H54 (cell line): Measurements from ENCODE around the gene ASXL2.
"Not testable (repeated sequence)": the region's sequence is repeated elsewhere in the genome, so short reads cannot be mapped to it uniquely, and the experiment has no call there.

Experiments
- DNase-seq: peaks from one replicate; pipeline ENCODE4 v3.0.0; 2011; ENCODE audit warnings: low spot score, mixed read lengths; ENCODE audit not compliant: insufficient read length
- FAIRE-seq: peaks from 3 replicates; lab custom pipeline; 2011; peaks lifted over from hg19 to GRCh38; lab: Jason Lieb, UNC
- POLR2A ChIP-seq: IDR thresholded peaks from 2 replicates; pipeline ENCODE4 v1.6.1; 2011; ENCODE audit warnings: low read depth, mild to moderate bottlenecking, low read length

The ASXL2 gene

DNA sequence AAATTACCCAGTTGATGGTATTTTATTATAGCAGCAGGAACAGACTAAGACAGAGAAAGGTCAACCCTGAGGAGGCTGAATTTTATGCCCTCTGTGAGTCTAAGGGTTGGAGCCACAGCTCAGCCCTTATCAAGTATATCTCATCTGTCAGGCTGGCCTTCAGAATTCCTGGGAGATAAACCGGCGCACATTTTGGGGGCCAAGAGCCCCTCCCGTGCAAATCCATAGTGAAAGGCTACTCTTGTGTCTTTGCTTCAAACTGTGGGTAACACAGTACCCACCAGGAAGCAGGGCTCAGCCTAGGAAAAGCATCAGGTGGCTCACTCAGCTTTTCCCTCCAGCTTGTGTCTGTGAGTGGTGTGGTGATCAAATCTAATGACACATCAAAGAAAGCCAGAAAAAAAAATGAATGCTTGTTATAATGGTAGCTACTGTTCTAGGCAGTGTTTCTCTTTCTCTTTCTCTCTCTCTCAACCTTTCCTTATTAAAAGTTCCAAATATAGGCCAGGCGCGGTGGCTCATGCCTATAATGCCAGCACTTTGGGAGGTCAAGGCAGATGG is 25.0 kb upstream of the ASXL2 start:
- no peak for TF ChIP-seq POLR2A
- DNase-seq, result no peak
- FAIRE-seq, result no peak

DNA sequence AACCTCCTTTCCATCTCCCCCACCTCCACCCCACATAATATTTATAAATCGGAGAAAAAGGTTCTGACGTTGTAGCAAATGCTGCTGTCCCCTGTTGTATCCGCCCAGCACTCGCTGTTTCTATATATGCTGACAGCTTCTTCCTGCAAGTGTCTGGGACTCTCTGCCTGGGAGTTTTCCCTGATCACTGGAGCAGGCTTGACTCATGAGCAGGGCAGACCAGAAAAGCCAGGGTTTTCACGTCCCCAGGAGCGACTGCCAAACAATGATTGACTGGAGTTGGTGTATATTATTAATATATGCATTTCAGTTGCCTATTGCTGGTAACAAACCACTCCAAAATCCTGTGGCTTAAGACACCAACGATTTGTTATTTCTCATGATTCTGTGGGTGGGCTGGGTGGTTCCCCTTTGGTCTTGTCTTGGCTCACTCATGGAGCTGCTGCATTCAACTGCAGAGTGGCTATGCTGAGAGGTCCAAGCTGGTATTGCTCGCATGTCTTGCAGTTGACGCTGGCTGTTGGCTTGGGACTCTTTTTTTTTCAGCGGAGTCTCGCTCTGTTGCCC is 21.2 kb upstream of the ASXL2 start:
- DNase-seq, result no peak
- FAIRE-seq, result no peak
- no peak for TF ChIP-seq POLR2A

DNA sequence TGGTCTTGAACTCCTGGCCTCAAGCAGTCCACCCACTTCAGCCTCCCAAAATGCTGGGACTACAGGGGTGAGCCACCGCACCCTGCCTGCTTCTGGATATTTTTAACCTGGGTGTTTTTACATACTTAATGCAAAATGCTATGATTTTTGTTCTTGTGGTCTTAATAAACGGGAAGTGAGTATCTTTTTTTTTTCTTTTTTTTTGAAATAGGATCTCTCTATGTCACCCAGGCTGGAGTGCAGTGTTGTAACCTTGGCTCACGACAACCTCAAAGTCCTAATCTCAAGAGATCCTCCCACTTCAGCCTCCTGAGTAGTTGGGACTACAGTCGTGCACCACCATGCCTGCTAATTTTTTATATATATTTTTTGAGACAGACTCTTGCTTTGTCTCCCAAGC is 19.2 kb upstream of the ASXL2 start:
- no peak for DNase-seq
- no peak for TF ChIP-seq POLR2A
- FAIRE-seq, result no peak

DNA sequence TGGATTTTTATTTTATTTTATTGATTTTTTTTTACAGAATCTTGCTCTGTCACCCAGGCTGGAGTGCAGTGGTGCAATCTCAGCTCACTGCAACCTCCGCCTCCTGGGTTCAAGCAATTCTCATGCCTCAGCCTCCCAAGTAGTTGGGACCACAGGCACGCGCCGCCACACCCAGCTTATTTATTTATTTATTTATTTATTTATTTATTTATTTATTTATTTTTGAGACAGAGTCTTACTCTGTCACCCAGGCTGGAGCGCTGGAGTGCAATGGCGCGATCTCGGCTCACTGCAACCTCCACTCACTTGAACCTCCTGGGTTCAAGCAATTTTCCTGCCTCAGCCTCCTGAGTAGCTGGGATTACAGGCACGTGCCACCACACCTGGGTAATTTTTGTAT is 18.0 kb upstream of the ASXL2 start:
- DNase-seq, FAIRE-seq: not testable (repeated sequence)

DNA sequence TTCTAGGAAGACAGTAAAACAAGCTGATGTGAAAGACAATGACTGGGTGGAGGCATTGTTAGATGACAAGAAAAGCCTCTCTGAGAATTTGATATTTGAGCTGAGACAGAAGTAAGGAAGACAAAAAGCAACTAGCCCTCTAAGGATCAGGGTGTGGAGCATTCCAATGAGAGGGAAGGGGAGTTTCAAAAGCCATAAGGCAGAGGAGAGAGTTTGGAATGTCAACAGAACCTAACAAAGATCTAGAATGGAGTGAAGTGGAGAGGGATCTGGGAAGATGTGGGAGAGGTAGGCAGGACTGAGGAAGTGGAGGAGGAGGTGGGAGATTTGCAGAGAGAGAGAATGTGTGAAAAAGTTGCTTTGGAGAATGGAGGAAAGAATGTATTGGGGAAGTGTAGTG is 17.3 kb upstream of the ASXL2 start:
- no peak for TF ChIP-seq POLR2A
- DNase-seq (no peak), FAIRE-seq (no peak)

DNA sequence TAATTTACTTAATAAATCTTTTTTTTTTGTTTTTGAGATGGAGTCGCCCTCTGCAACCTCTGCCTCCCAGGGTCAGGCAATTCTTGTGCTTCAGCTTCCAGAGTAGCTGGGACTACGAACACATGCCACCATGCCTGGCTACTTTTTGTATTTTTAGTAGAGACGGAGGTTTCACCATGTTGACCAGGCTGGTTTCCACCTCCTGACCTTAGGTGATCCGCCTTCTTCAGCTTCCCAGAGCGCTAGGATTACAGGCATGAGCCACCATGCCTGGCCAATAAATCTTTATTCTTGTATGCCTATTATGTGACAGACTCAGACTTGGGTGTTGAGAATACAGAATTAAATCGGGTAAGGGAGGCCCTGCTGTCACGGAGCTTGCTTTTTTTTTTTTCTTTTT is 16.7 kb upstream of the ASXL2 start:
- FAIRE-seq (no peak), DNase-seq (no peak)
- TF ChIP-seq POLR2A, result no peak

DNA sequence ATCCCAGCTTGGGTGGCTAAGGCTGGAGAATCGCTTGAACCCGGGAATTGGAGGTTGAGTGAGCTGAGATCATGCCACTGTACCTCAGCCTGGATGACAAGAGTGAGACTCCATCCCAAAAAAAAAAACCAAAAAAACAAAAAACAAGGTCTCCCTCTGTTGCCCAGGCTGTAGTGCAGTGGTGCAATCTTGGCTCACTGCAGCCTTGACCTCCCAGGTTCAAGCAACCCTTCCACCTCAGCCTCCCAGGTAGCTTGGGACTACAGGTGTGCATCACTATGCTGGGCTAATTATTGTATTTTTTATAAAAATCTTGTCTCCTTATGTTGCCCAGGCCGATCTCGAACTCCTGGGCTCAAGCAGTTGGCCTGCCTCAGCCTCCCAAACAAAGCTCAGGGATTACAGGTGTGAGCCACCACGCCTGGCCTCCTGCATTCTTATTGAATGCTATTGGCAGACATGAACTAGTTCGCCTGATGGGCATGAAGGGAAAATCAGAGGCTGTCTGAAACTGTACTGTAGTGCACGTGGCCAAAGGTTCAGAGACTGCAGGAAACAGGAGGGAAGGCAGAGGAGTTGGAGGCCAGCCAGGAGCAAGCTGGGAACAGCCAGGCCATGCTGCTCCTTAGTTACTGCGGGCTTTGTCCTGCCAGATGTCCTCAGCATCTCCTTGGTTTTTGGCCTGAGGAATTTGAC is 16.0 kb upstream of the ASXL2 start:
- FAIRE-seq (no peak), DNase-seq (no peak)
- TF ChIP-seq POLR2A, result no peak

DNA sequence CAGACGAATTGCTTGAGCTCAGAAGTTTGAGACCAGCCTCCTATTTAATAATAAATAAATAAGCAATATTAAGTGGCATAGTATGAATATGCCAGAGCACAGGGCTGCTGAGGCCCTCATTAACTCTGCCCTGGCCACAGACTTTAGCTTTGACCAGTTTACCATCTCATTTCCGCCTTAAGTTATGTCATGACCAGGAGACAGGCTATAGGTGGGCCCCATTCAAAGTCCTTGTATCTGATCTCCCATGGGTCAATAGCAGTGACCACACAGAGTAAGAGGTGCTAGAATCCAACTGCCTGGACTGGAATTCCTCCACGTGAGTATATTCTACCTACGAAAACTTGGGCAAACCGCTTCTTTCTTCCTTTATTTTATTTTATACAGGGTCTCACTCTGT is 13.4 kb upstream of the ASXL2 start:
- DNase-seq (no peak), FAIRE-seq (no peak)
- TF ChIP-seq POLR2A, result no peak

DNA sequence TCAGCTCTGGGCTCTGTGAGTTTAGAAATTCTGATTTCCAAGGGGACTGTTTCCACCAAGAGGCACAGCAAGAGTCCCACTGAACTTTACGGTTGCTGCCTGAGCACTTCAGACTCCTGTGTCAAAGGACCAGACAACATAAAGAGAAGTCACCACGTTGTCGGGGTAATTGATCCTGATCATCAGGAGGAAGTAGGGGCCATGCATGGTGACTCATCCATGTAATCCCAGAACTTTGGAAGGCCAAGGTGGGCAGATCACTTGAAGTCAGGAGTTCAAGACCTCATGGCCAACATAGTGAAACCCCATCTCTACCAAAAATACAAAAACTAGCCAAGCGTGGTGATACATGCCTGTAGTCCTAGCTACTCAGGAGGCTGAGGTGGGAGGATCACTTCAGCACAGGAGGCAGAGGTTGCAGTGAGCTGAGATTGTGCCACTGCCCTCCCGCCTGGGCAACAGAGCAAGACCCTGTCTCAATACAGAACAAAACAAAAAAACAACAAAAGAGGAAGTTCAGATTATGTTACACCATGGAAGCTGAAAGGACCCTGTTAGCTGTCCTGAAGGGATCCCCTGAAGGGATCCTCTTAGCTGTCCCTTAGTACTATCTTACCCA is 9.4 kb upstream of the ASXL2 start:
- no peak for TF ChIP-seq POLR2A
- FAIRE-seq, result no peak
- DNase-seq, result no peak

DNA sequence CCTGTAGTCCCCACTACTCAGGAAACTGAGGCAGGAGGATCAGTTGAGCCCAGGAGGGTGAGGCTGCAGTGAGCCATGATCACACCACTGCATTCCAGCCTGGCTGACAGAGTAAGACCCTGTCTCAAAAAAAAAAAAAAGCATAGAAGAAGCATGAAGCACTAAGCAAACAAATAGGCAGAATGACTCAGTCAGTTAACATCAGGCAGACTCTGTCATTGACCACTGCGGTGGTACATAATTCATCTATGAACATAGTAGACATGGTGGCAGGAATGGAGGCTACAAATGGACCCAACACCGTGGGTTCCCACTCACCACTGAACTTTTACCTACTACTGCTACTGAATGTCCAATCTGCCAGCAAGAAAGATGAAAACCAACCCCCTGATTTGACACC is 7.6 kb upstream of the ASXL2 start:
- DNase-seq (peak; percentile 42), FAIRE-seq (peak; percentile 95)
- no peak for TF ChIP-seq POLR2A

DNA sequence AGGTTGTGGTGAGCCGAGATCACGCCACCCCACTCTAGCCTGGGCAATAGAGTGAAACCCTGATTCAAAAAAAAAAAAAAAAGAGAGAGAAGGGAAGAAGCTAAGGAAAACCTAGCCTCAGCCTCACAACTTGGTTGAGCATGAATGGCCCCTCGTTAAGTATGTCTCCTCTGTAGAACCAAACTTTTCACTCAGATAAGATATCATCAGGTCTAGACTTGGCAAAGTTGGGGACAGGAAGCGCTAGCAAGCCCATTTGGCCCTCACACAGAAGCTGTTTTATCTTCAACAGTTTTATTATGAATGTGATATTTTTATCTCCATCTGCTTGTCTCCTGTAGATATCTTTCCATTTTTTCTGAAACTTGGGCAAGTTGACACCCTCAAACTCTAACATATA is 3.5 kb upstream of the ASXL2 start:
- DNase-seq, result no peak
- no peak for FAIRE-seq
- TF ChIP-seq POLR2A, result no peak

DNA sequence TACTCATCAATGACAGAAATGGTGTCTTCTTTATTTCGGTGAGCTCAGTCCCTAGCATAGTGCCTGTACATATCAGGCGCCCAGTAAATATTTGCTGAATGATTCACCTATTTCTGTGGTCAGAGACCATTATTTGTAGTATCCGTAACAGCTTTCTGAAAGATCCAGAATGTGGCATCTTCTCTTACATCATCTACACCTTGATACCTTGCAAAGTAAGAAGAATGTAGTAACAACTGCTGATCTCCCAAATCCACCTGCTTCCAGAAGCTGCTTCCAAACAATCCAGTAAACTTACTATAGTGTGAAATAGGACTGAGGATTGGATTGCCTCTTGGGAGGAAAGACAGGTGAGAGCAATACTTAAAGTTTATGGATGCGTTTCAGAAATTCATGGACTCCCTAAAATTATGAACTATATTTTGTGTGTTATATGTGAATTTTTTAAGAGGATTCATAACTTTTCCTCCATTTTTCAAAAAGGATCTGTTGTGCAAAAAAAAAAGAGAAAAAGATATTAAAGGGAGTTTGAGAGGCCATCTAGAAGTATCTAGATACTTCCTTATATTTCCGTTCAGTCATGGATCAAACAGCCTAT is 945 bp upstream of the ASXL2 start:
- DNase-seq (no peak), FAIRE-seq (no peak)
- TF ChIP-seq POLR2A, result no peak

DNA sequence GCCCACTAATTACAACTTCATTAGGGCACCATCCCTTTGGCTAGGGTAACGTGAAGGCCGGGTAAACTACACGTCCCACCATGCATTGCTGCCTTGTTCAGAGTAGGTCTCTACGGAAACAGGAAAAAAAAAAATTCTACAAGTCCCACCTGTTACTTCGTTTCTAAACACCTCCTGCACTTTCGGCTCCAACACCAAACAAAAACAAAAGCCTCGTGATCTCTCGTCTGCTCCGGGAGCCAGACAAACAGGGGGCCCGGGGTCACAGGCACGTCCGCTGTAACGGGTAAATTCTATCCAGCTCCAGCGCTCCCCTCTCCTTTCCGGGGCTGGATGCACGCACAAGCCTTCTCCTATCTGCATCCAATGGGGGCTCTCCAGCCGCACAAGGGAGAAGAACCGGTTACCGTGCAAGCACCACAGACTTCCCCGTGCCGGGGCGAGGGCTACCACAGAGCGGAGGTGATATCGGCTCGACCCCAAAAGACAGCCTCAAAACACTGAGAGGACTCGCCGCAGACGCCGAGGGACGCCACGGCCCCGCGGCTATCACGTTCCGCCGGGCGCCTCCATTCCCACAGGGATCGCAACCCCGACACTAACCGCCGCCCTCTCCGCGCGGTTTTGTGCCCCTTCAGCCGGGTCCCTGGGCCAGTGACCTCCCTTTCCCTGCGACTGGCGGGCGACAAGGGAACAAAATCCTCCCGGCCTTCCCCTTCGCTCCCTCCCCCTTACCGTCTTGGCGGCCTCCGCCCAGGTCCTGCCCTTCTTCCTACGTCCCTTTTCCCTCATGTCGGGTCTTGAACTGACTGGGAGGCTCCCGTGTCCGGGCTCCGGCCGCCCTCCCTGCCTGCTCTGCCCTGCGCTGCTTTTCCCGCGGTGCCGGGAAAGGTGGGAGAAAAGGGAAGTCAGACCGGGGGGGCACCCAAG is 591 bp downstream of the ASXL2 start:
- DNase-seq (peak; percentile 33), FAIRE-seq (peak; percentile 96)
- TF ChIP-seq POLR2A, result peak; percentile 22
